Esophagus squamous epithelium (tissue), 4 donors: Measurements from ENCODE around the gene USH1C.

Experiments
- CTCF ChIP-seq, 6 experiments: fragments of 450-650 bp in 4 of 6; fragments of 200-600 bp in 2 of 6; sonication (generic) in 2 of 6; IDR thresholded peaks; one replicate each; pipeline ENCODE4 v1.5.1; 2016 to 2019; ENCODE audit warnings: antibody characterized with exemption in 6 of 6, mild to moderate bottlenecking in 4 of 6, moderate library complexity in 4 of 6
- POLR2A ChIP-seq, 4 donors: fragments of 450-650 bp; IDR thresholded peaks; one replicate each; pipeline ENCODE4 v1.6.1; 2017; ENCODE audit warnings: antibody characterized with exemption in 4 of 4, mild to moderate bottlenecking in 4 of 4, moderate library complexity in 3 of 4

DNA sequence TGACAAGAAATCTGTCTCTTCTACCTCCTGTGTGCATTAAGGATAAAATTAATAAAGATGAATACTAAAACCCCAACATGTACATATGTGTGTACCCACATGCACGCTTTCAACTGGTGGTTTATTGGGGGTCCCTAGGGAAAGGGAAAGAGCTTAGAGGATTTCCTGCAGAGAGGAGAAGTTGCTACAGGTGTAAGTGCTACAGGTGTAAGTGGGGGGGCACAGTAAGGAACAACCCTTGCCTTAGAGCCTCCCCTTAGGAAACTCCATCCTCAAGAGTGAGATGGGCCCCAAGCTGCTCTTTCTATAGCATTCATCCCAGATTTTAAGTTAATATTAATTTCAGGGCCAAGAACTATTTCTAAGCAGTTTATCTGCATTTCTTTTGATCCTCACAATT is 55.7 kb downstream of the USH1C start:
- TF ChIP-seq POLR2A (IDR thresholded peaks at IDR 0.05) = no peak
- TF ChIP-seq CTCF (IDR thresholded peaks at IDR 0.05) = no peak
